ENCODE measurements around the gene COG1.

The COG1 gene

DNA sequence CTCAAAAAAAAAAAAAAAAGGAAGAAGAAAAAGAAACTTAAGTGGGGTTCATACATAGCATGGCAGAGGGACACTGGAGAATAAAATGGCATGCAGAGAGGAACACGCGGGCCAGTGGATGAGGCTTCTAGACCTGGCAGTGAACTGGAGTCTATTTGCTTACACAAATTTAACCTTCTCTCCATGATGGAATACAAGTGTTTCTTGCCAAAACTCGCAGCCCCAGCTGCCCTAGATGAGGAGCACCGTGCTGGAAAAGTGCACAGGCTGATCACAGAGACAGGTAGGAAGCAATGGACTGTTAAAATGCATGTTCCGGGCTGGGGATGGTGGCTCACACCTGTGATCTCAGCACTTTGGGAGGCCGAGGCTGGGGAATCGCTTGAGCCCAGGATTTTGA, 18.7 kb upstream of the COG1 start:
- DNase-seq = no peak

DNA sequence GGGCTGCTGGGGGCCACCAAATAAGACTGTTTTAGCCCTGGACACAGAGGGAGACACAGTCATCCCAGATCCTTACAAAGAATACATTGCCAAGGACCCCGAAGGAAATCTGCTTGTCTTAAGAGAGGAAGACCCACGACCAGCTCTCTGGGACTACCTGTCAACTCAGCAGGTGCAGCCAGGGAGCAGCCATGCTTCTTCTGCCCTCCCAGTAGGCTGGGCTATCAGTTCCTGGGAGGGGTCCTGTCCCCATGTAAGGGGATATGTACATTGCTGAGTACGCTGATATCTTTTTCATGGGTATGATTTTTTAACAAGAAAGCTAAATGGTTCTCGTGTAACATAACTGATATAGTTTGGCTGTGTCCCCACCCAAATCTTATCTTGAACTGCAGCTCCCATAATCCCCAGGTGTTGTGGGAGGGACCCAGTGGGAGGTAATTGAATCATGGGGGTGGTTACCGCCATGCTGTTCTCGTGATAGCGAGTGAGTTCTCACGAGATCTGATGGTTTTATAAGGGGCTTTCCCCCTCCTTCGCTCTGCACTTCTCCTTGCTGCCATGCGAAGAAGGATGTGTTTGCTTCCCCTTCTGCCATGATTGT, 16.8 kb upstream of the COG1 start:
- DNase-seq = no peak

- no peak for DNase-seq
Observed at GRCh38 chr17:73179387-73179786, 13.5 kb upstream of the COG1 start.

DNA sequence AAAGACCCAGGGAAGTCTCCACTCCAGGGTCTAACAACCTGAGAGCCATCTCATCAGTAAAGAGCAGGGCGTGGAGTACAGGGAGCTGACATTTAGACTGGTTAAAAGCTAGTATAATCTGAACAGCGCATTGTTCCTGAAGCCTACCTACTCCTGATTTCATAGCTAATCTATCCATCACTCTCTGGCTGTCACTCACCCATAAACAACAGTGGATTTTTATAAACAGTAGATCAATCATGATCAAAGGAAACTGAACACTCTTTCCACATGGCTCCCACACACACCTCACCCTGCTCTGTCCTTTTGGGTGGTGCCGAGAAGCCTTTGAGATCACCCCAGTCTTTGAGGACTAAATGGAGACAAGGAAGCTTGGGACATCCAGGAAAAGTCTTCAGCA, 13.0 kb upstream of the COG1 start:
- no peak for DNase-seq

DNA sequence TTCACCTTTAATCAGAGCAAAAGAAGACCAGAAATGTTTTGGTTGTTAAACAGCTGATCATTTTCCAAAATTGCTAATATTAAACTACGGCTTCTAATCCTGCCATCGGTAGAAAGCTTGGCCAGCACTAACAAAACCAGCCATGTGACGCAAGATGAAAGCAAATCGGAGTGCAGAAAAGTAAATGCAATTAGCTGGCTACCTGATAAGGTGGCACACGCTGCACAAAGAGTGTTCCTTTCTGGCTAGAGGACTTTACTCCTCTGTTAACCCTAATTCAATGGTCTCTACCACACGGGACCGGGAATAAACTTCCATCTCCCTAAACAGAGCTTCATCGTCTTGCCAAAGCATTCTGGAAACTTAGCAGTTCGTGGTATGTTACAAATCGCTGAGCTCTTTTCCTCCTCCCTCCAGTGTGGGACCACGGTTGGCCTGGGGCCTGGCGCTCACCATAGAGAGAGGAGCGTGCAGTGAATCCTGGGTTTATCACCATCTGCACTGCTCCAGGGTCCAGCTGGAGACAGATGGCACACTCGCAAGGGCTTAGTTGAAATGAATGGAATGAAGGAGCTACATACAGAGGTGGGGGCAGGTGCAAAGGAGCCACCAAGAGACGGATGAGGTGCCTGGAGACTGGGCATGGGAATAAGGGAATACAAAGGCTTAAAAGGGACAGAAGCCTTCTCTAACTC, 10.1 kb upstream of the COG1 start:
- no peak for DNase-seq

- DNase-seq = no peak
Observed at GRCh38 chr17:73184136-73184993, 8.5 kb upstream of the COG1 start.

DNA sequence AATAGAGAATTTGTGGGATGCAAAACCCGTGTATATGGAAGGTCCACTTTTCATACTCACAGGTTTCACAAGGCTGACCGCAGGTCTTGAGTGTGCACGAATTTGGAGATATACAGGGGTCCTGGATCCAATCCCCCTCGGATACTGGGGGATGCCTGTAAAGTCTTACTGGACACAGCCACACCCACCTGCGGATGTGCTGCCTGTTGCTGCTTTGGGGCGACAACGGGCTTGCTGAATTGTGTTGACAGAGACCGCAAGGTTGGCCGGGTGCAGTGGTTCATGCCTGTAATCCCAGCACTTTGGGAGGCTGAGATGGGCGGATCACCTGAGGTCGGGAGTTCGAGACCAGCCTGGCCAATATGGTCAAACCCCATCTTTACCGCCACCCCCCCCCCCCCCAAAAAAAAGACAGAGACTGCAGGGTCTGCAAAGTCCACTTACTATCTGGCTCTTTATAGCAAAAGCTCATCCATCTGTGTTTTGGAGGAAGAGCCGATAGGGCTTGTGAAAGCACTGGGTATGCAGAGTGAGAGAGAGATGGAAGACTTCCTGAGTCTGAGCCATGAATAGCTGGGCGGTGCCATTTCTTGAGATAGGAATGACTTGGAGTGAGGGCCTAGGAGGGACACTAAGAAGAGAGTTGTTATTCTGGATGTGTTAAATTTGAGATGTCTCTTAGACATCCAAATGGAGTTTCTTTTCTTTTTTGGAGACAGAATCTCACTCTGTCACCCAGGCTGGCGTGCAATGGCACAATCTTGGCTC, 6.4 kb upstream of the COG1 start:
- DNase-seq = no peak

GRCh38 chr17:73187203-73187769, 5.6 kb upstream of the COG1 start:
- DNase-seq = no peak

GRCh38 chr17:73188011-73188410, 4.8 kb upstream of the COG1 start:
- DNase-seq = no peak

DNA sequence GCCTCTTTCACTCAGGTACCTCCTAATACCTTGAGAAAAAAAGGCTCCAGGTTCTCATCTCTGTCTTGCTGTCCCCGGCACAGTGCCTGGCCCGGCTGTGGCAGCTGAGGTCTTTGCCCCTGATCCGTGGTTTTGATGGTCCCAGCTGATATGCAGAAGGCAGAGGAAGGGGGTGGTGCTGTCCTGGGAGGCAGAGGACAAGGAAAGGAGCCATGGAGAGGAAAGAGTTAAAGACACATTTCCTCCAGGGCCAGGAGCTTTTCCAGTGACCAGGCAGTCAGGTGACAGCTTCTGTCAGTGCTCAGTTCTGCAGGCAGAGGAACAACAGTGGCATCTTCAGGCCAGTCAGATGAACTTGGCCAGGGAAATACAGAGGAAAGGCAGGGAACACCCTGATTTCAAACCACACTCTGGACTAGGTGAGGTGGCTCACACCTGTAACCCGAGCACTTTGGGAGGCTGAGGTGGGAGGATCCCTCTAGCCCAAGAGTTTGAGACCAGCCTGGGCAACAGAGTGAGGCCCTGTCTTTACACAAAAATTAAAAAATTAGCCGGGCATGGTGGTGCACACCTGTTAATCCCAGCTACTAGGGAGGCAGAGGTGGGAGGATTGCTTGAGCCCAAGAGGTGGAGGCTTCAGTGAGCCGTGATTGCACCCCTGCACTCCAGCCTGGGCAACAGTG, 3.3 kb upstream of the COG1 start:
- no peak for DNase-seq

DNA sequence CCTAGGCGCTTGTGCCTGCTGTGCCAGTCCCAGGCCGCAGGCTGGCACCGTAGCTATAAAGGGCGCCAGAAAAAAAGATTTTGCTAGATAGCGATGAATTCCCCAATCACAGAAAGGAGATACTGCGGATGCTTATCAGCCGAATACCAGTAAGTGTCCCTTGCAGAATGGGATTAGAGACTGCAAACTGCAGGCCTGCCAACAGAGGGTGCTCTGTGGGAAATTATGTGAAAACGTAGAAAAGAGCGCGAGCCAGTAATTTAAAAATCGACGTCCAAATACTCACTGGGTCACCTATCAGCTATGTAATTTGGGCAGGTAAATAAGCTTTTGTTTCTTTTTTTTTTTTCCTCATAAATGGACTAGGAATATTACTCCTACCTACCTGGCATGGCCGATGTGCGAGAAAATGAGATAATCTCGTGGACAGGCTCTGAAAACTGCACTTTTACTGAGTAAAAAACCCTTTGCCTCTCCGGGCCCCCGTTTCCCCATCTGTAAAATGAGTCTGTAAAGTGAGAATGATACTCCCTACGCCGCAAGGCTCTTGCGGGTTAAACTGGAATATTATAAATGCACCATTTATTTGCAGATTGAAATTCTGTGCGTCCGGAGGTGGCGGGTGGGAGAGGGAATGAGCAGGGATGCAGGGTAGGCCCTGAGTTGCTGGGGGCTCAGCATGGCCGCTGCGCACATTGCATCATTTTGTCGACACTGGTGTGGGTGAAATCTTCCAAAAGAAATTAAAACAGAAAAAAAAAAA, 1.2 kb upstream of the COG1 start:
- peak; percentile 80 for DNase-seq

DNA sequence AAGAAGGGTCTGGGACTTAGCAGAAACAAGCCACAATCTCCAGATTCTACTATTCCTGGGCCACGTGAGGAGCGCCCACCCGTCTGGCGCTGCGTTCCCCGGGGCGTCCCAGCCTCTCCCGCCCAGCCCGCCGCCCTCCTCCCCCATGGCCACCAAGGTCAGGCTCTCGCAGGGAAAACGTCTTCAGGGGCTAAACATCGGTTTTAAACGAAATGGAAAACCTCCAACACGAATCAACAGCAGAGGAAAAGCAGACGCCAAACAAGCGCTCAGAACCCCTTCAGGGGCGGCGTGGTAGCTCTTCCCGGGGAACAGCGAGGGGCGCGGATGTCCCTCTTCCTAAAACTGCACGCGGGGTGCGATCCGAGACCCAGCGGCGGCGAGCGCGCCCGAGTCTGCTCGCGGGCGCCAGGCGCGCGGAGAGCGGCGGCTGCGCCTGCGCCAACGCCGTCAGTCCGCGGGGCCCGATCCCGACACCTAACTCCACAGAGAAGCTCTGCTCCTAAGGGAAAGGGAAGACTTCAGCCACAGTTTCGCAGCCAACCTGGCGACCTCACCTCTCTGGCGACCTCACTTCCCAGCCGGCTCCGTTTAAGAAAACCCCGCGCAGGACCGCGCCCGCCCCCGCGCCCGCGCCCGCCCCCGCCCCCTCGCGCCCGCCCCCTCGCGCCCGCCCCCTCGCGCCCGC, 505 bp upstream of the COG1 start:
- DNase-seq = peak; percentile 90

DNA sequence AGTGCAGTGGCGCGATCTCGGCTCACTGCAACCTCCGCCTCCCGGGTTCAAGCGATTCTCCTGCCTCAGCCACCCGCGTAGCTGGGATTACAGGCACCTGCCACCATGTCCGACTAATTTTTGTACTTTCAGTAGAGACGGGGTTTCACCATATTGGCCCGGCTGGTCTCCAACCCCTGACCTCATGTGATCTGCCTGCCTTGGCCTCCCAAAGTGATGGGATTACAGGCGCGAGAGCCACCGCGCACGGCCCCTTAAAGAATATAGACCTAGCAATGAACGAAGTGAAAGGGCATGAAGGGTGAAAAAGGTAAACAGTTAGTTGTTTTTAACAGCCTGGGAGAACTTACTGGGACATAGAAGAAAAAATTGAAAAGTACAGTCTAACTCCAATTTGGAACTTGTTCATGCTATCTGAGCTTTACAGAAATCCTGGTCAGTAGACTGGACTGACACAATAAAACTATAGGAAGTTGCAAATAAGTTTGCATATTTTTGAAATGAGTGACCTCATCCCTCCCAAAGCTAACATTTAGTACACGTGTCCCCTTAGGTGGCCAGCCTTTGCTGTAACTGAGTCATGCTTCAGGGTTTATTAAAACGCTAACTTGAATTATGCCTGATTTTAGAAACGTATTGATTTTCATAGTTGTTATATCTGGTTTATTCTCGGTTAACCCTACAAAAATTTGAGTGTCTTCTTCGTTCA, 1.8 kb downstream of the COG1 start:
- no peak for DNase-seq

GRCh38 chr17:73196500-73196899, 3.6 kb downstream of the COG1 start:
- DNase-seq = no peak

GRCh38 chr17:73197161-73197560, 4.3 kb downstream of the COG1 start:
- no peak for DNase-seq

GRCh38 chr17:73198201-73198929, 5.5 kb downstream of the COG1 start:
- DNase-seq = no peak

DNA sequence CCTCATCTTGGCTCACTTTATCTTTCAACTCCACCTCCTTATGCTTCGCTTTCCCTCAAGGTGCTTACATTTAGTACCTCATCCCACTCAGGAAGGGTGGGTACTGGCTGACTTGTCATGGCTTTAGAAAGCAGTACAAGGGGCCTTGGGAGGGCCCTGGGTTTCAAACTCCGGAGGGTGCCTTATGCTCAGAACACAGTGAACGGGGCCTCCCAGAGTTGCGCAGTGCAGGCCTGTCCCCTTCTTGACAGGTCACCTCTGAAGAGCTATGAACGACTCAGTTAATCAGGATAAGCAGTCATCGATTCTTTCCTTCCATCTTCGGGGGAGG, 6.0 kb downstream of the COG1 start:
- DNase-seq = no peak

- no peak for DNase-seq
Observed at GRCh38 chr17:73199751-73200317, 7.0 kb downstream of the COG1 start.

GRCh38 chr17:73200476-73200875, 7.6 kb downstream of the COG1 start:
- no peak for DNase-seq

Measured in activated CD8-positive, alpha-beta memory T cell treated with anti-CD3 and anti-CD28 coated beads for 24 hours (primary cell).